Stimulated activated CD8-positive, alpha-beta memory T cell treated with anti-CD3 and anti-CD28 coated beads, Interleukin-15, amount 100 ng/mL, for 48 hours (primary cell): ENCODE results near the gene RIMS4.

Experiments used
- DNase-seq, 2 donors: peaks; one replicate each; pipeline ENCODE4 v3.0.0-alpha.2; 2020; ENCODE audit warnings: low read depth in 2 of 2

RIMS4 gene

GRCh38 chr20:44703183-44703925 lies 107.0 kb downstream of the RIMS4 start:
- DNase-seq = no peak

GRCh38 chr20:44702776-44703175 lies 107.6 kb downstream of the RIMS4 start:
- DNase-seq = no peak

GRCh38 chr20:44701858-44702256 lies 108.5 kb downstream of the RIMS4 start:
- no peak for DNase-seq
